Posterior vena cava (tissue), 2 donors: ENCODE measurements around the gene ADAMTS13. TPM values are rescaled to one million over a fixed set of nuclear protein-coding genes. Genes with fewer than 3 reads are reported as not detected.
"Not testable (repeated sequence)": the region's sequence is repeated elsewhere in the genome, so short reads cannot be mapped to it uniquely, and the experiment has no call there.

Experiments
- DNase-seq: peaks from one replicate; pipeline ENCODE4 v3.0.0-alpha.2; 2020; ENCODE audit warnings: low spot score
- intact Hi-C, 2 donors: fragments of 100-400 bp; cut with DNase I; formaldehyde crosslinking; loops; one replicate each; pipeline versions ENCODE4 v1.14.1 to v1.14.2; 2022 to 2023
- long read RNA-seq, 2 donors: library from polyadenylated mRNA; unstranded; transcript quantifications; one replicate each; pipeline ENCODE4 v2.0.0, GENCODE V29; 2020 to 2021
- total RNA-seq, 2 donors: library from RNA; stranded (reverse); fragmentation: NEBNext Ultra II Directional; extraction: Animal tissue kit (Norgen Biotek cat#: 25700); gene quantifications; one replicate each; pipeline ENCODE4 v1.2.1, GENCODE V29; 2021
- donor health status: DM: yes; HTN: yes; CAD: no.
- donor health status: DM: yes; HTN: yes; CAD: no.

Gene ADAMTS13
- 1 to 10 TPM in 1 of 2 donors, under 1 TPM in 1; 0.48 to 1.8 TPM for total RNA-seq
- long read RNA-seq, donor 1 = 0 reads
- long read RNA-seq, donor 2, partial matches to known transcripts = 1 of 1 reads
- long read RNA-seq, donor 2, other reads (novel, unspliced or antisense) = 0 of 1 reads

DNA sequence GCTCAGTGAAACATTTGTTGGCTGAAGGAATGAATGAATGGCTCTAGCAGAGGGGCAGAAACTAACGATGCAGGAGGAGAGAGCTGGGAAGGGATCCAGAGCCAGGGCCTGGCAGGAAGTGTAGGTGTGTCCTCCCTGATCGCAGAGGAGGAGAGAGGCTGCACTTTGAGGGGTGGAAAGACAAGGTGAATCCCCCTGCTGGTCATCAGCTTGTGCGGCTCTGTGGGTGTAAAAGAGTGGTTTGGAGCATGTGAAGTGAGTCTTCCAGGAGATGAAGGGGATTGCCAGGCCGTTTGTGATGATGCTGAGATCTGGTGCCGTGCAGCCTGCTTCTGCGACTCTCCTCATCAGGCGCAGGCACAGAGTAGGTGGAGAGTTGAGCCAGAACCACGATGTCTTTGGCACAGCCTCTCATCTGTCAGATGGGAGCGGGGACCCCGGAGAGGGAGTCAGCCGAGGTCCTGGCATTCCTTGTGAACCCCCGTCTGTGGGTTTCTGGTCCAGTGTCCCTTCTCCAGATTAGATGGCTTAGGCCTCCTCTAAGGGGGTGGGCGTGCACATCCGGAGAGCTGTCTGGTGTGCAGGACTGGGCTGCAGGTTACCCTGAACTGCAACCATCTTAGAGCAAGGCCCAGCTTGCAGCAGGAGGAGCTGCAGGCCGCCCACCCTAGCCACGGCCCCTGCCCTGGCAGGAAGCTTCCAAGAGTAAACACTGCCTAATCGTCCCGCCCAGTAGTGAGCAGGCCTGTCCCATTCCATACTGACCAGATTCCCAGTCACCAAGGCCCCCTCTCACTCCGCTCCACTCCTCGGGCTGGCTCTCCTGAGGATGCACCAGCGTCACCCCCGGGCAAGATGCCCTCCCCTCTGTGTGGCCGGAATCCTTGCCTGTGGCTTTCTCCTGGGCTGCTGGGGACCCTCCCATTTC, at the start of gene ADAMTS13:
Gene ADAMTS13, plus strand, starts transcription at position 753 of the 928 bp plus-strand sequence. Its CDS starts 77 bp downstream, at position 830.
- DNase-seq = no peak
- intact Hi-C loops = no loop called here

- intact Hi-C loops = no loop called here
- DNase-seq = no peak
These were observed 47.5 kb upstream of the ADAMTS13 start for GRCh38 chr9:133374612-133375115.

DNA sequence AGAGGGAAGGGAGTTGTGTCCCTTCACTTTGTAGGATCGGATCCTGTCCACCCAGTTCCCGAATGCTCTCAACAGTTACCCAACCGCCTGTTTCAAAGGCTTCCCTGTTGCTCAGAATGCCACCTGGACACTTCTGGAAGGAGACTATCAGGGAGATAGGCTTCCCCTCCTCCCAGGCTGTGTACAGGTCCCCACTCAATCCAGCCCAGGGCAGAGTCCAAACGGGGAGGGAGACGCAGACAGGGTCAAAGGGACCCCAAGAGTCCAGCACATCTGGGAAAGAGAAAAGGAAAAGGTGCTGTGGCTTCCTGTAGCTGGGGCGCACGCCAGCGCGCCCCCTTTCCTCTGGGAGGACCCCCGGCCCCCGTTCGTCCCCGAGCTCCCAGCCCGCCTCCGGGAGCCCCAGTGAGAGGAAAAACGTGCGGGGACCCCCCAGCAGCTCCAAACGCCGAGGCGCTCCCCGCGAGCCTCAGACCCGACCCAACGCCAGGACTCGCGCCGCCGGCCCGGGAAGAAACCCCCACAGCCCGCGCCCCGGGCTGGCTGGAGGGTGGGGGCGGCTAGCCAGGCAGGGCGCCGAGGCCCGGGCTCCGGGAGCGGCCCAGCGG, 46.9 kb upstream of the ADAMTS13 start:
- no peak for DNase-seq
- intact Hi-C loops = no loop called here

DNA sequence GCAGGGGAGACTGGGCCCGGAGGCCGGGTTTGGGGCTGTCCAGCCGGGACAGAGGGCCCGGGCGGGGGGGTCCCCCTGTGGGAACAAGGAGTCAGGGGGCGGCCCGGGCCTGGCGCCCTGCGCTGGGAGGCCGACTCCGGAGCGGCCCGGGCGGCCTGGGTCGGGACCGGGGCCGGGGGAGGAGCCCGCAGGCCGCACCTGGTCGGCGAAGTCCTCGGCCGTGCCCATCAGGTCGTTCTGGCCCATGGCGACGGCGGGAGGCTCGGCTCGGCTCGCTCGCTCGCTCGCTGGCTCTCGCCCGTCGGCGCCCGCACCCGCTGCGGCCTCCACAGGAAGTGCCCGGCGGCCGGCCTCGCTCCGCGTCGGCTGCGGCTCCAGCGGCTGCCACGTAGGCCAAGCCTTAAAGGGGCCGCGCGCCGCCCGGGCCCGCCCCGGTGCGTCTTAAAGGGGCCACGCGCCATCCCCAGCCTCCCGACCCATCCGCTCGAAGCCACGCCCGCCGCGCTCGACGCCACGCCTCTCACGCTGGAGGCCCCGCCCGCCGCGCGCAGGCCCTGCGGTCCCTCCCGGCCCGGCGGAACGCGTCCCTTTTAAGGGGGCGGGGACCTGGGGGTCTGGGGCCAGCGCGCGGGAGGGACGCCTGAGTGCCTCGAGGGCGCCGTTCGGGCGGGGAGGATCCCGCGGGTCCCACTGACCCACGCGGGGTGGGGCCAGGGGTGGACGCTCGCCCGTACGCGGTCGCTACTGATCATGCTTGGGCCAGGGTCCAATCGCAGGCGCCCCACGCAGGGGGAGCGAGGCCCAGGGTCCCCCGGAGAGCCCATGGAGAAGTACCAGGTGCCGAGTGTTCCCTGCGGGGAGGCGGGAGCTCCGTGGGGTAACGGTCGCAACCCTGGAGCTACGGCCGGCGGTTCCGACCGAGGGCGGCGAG, 46.2 kb upstream of the ADAMTS13 start, which contains the start of the genes STKLD1 and SURF4:
Gene STKLD1, plus strand, starts transcription at position 643 of the 931 bp plus-strand sequence. Its CDS starts 108 bp downstream, at position 751.
Gene SURF4, minus strand, starts transcription at position 337 of the 931 bp plus-strand sequence. Its CDS starts 91 bp downstream, at position 246.
- intact Hi-C loops = no loop called here
- DNase-seq = peak; percentile 99

DNA sequence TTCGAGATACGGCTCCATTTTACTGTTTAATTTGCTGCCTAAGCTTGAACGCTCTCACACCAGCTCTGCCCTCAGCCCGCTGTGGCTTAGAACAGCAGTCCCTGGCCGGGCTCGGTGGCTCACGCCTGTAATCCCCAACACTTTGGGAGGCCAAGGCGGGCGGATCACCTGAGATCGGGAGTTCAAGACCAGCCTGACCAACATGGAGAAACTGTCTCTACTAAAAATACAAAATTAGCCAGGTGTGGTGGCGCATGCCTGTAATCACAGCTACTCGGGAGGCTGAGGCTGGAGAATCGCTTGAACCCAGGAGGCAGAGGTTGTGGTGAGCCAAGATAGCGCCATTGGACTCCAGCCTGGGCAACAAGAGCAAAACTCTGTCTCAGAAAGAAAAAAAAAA, 44.9 kb upstream of the ADAMTS13 start:
- DNase-seq, intact Hi-C loops: not testable (repeated sequence)

DNA sequence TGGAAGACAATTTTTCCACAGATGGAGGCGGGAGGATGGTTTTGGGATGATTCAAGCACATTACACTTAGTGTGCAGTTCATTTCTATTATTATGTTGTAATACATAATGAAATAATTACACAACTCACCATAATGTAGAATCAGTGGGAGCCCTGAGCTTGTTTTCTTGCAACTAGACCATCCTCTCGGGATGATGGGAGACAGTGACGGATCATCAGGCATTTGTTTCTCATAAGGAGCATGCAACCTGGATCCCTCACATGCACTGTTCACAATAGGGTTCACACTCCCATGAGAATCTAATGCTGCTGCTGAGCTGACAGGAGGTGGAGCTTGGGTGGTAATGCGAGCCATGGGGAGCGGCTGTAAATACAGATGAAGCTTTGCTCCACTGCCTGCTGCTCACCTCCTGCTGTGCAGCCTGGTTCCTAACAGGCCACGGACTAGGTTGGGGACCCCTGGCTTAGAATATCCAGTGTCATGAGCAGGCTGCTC, 44.4 kb upstream of the ADAMTS13 start:
- DNase-seq = no peak
- intact Hi-C loops = no loop called here

DNA sequence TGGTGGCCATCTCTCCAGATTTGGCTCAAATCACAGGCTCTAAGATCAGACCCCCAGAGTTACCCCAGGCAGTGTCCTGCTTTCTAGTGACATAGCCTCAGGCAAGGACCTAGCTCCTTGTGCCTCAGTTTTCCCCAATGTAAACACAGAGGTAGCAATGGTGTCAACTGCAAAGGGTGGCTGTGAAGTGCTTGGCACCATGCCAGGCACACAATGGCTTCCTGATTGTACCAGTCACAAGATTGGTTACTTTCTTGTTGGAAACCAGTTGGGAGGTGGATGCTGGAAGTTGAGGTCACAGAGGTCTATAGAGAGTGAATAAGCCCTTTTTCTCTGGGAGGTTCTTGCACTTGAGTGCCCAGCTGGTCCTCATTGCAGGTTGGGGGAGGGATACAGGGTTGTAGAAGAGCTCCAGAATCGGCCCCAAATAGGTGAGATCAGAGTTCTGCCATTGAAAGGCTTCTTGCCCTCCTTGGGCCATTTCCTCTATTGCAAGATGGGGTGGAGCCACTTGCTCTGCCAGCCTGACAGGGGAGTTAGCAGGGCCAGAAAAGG, 43.7 kb upstream of the ADAMTS13 start:
- intact Hi-C loops = no loop called here
- no peak for DNase-seq

DNA sequence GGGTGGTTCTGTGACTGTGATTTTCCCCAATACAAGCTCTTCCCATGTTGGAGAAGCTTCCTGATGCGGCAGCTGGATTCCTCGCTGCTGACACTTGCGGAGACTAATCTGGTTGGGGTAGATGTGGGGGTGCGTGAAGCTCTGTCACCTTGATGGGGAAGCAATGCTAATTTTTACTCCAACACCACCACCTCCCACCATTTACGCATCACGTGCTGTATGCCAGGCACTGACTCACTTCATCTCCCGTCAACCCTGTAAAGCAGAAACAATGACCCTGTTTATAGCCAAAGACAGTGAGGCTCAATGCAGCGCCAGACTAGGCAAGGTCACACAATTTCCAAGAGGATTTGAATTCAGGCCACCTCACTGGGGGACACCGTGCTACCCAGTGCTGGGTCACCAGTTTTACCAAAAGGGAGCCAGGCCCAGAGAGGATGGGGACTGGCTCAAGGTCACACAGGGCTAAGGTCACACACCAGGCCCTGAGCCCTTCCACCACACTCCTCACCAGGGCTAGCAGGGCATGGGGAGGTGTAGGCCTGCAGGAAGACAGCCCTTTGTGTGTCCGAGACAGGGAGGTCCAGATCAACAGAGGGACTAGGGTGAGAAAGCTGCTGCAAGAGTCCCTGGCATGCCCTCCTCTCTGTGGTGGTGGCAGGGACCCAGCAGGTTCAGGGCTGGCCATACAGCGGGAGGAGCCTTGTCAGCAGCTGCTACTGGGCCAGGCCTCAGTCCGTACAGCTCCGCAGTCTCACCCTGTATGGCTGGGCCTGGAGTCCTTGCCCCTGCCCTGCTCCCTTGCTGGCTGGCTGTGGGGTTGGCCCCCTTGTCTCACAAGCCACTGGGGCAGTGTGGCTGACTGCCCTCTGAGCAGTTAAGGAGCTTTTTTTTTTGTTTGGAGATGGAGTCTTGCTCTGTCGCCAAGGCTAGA, 42.7 kb upstream of the ADAMTS13 start:
- intact Hi-C loops = no loop called here
- DNase-seq = no peak

GRCh38 chr9:133380734-133381133, 41.4 kb upstream of the ADAMTS13 start:
- intact Hi-C loops = no loop called here
- DNase-seq = no peak

- intact Hi-C loops = no loop called here
- no peak for DNase-seq
These were observed 39.5 kb upstream of the ADAMTS13 start for GRCh38 chr9:133382507-133383141.

- intact Hi-C loops = no loop called here
- no peak for DNase-seq
These were observed 38.7 kb upstream of the ADAMTS13 start for GRCh38 chr9:133383438-133383837.

DNA sequence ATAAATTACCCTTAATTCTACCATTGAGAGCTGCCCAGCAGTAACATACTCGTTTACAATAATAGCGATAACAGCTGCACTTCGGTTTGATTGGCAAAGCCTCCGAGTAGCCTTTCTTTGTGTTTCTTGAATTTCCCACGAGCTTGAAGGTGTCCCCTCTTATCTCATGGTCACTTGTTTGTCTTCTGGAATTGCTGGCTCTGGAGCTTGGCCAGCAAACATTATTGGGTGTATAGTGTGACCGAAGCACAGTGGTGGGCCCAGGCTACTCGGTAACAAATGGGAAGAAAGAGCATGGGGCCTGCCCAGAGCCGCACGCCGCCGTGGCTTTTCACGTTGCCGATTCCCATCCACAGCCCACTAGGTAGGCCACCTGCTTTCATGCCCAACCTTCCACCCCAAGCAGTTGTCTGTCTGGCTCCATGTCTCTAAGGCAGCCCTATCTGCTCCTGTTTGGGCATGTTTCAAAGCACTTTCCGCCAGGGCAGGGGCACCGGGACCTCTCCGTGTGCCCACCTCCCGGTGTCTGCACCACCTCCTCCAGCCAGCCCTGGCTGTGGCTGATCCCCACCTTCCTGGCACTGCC, 37.3 kb upstream of the ADAMTS13 start:
- intact Hi-C loops = no loop called here
- no peak for DNase-seq

- intact Hi-C loops = no loop called here
These were observed 36.7 kb upstream of the ADAMTS13 start for GRCh38 chr9:133385452-133385851.

GRCh38 chr9:133386338-133386737, 35.8 kb upstream of the ADAMTS13 start:
- no peak for DNase-seq
- intact Hi-C loops = no loop called here

More at GRCh38 chr9:133385452-133385851, 36.7 kb upstream of the ADAMTS13 start:
- no peak for DNase-seq

DNA sequence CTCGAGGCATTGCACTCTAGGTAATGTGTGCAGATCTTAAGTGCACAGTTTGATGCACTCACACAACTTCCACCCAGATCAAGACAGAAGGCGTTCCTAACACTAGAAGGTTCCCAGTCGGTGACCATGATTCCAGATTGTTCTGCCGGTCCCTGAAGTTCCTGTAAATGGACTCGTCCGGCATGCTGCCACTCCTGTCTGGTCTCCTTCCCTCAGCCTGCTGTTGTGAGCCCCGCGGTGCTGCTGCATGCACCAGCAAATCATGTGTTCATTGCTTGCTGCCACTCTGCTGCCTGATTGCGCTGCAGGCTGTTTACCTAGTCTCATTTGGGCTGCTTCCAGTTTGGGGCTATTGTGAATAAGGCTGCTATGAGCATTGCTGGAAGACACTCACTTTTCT, 34.5 kb upstream of the ADAMTS13 start:
- intact Hi-C loops = no loop called here
- no peak for DNase-seq

DNA sequence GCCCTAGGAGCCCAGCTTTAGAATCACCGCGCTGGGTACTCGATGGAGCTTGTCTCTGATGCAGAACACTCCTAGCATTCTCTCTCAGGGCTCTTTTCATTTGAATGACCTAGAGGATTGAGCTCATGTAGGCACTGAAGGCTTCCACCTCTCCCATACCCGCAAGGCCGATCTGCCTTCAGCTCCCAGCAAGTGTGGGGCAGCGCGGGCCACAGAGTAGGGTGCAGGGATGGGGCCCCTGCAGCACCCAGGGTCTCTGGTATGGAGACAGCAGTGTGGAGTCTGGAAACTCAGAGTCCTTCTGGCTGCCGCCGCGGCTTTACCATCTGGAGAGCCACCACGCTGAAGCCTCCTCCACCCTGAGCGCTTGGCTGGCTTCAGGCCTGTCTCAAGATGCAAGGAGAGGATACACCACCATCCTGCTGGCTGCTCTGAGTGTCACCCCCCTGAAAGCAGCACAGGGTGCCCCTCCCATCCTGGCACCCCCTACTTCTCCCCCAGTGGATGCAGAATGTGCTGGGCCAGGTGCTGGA, 33.1 kb upstream of the ADAMTS13 start:
- intact Hi-C loops = no loop called here
- DNase-seq = no peak
